Measurements from ENCODE around the gene P2RX1. TPM values are rescaled to one million over a fixed set of nuclear protein-coding genes. Genes with fewer than 3 reads are reported as not detected.
A peak's percentile ranks its signal among the peaks of the same experiment; 100 is the strongest.

Gene P2RX1
- 10 to 100 TPM in 1 of 4 donors, 1 to 10 TPM in 2, under 1 TPM in 1; 0.82 to 11.2 (median 7.0) TPM for total RNA-seq

DNA sequence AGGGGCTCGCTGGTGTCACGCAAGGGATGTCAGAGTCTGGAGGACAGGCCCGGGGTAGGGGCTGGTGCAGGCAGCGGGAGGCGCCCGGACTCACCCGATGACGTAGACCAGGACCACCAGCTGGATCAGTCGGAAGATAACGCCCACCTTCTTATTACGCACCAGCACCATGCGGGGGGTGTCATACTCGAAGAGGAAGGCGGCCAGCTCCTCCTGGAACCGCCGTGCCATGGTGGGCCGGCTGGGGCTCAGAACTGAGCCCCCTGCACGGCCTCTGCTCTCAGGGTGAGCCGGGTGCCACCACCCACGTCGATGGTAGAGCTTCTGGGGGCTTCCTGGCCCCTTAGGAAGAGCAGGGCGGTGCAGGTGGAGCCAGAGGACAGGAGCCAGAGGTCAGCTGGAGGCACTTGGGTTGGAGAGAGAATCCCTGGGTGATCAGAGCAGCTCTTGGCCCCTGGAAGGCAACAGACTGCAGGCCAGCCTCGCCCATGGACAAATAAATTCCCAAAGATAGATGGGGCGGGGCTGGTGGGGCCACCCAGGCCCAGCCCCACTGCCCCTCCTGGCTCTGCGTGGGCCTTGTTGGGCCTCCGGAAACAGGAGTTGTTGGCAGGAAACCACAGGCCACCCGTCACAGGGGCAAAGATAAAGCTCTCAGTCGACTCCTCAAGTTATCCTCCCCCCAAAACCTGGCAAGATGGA, at the start of gene P2RX1:
P2RX1 (minus strand) TSS at position 471 of the 702 bp plus-strand sequence; CDS start at position 231, 240 bp downstream.
- TF ChIP-seq POLR2AphosphoS5 (IDR thresholded peaks at IDR 0.05) (peak in 2 of 3 donors; percentile 34 to 46), EP300 (IDR thresholded peaks at IDR 0.05; ENCODE audit: low read depth) (no peak)
- peak; percentile 79 for DNase-seq
- H3K27me3 ChIP-seq = no peaks in the 10 kb centered on the region
- H3K9me3 ChIP-seq = no peaks in the 10 kb centered on the region
- peak within 1 kb of the TSS; percentile 53 to 82 (median 80) for H3K27ac ChIP-seq
- H3K4me1 ChIP-seq = peaks cover 29 to 52% (median 36%) of the 10 kb centered on the region in 4 donors
- intact Hi-C loops (cut with DNase I; ENCODE audit: low total_unique reads) (loop anchor here (10.0 kb wide), 1 partner anchor 89 kb away; no protein-coding TSS in a partner anchor), in situ Hi-C loops (cut with MboI; ENCODE audit: low pct_ligation_motif_present in 1 of 4, low pct_unique_long_range_greater_than_20kb in 1 of 4, low sequenced_read_pairs in 3 of 4) (loop anchor here in 1 of 4 donors (10.0 kb wide), 1 partner anchor 79 kb away; no protein-coding TSS in a partner anchor)
- no peaks in the 10 kb centered on the region for H3K36me3 ChIP-seq
- H3K4me3 ChIP-seq = peak within 1 kb of the TSS in 2 of 4 donors; percentile 20 to 33
- WGBS, 2 donors (ENCODE audit: low coverage in 1 of 2) = 55 to 78% methylated on average over 8 to 24 of the region's 28 CpGs

GRCh38 chr17:3965118-3965800, 49.0 kb upstream of the P2RX1 start:
- peak overlapping the region; percentile 90 to 98 (median 94) for H3K27ac ChIP-seq
- no peaks in the 10 kb centered on the region for H3K27me3 ChIP-seq
- TF ChIP-seq EP300 (IDR thresholded peaks at IDR 0.05; ENCODE audit: low read depth) (no peak), POLR2AphosphoS5 (IDR thresholded peaks at IDR 0.05) (peak; percentile 81 to 98 (median 97)), POLR2A (IDR thresholded peaks at IDR 0.05) (peak; percentile 95), CTCF (IDR thresholded peaks at IDR 0.05) (no peak)
- no peaks in the 10 kb centered on the region for H3K9me3 ChIP-seq
- DNase-seq = peak; percentile 91
- no peaks in the 10 kb centered on the region for H3K36me3 ChIP-seq
- in situ Hi-C loops (cut with MboI; ENCODE audit: low pct_ligation_motif_present in 1 of 4, low pct_unique_long_range_greater_than_20kb in 1 of 4, low sequenced_read_pairs in 3 of 4) (no loop called here), intact Hi-C loops (cut with DNase I; ENCODE audit: low total_unique reads) (no loop called here)
- WGBS, 2 donors (ENCODE audit: low coverage in 1 of 2) = 11 to 33% methylated on average over 2 to 14 of the region's 17 CpGs
- peak overlapping the region; percentile 40 to 75 (median 63) for H3K4me3 ChIP-seq
- H3K4me1 ChIP-seq = peaks cover 17 to 59% (median 46%) of the 10 kb centered on the region in 4 donors

GRCh38 chr17:3964203-3965117, 48.2 kb upstream of the P2RX1 start, which contains the start of gene ATP2A3:
Gene ATP2A3, minus strand, starts transcription at chr17:3964437. Its CDS starts 146 bp downstream, at chr17:3964291.
- no peak for TF ChIP-seq EP300 (IDR thresholded peaks at IDR 0.05; ENCODE audit: low read depth)
- peak; percentile 21 to 61 (median 60) for TF ChIP-seq POLR2AphosphoS5 (IDR thresholded peaks at IDR 0.05)
- TF ChIP-seq CTCF (IDR thresholded peaks at IDR 0.05) = no peak
- Histone ChIP-seq H3K36me3 (no peaks in the 10 kb centered on the region), H3K9me3 (no peaks in the 10 kb centered on the region), H3K27ac (peak within 1 kb of the TSS; percentile 90 to 98 (median 94)), H3K4me1 (peaks cover 22 to 67% (median 54%) of the 10 kb centered on the region in 4 donors), H3K4me3 (peak within 1 kb of the TSS; percentile 40 to 75 (median 63)), H3K27me3 (no peaks in the 10 kb centered on the region)
- intact Hi-C loops (cut with DNase I; ENCODE audit: low total_unique reads) (no loop called here), in situ Hi-C loops (cut with MboI; ENCODE audit: low pct_ligation_motif_present in 1 of 4, low pct_unique_long_range_greater_than_20kb in 1 of 4, low sequenced_read_pairs in 3 of 4) (no loop called here)
- DNase-seq = peak; percentile 78
- 0% methylated on average over 18 of the region's 92 CpGs; no CpG with 5 or more reads in 1 of the 2 donors for WGBS, 2 donors (ENCODE audit: low coverage in 1 of 2)
